ENCODE results near the gene LRRC36.
A peak's percentile ranks its signal among the peaks of the same experiment; 100 is the strongest.
"Not testable (repeated sequence)": the region's sequence is repeated elsewhere in the genome, so short reads cannot be mapped to it uniquely, and the experiment has no call there.

LRRC36 gene

DNA sequence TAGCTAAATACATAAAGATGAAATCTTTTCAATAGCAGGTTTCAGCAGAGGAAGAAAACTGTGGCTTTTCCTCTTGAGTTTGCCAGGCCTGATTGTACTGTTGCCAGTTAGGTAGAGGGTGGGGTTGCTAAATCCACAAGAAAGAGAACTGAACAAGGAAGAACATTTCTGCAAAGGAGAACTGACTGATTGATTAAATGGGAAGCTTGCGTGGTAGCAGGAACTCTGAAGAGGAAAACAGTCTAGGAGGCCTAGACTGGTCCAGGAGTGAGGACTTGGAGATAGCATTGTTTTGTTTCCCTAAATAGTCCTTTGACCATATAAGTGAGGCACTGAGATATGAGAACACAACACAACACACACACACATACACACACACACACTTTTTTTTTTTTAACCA, 18.8 kb downstream of the LRRC36 start:
- Histone ChIP-seq H3K27me3 (ENCODE audit: low read depth) (peaks cover 7% of the 10 kb centered on the region), H3K4me3 (no peak overlapping the region), H3K36me3 (replicated peaks) (no peaks in the 10 kb centered on the region), H3K4me1 (no peaks in the 10 kb centered on the region), H3K9me3 (no peaks in the 10 kb centered on the region)
- no peak for DNase-seq (ENCODE audit: low spot score in 2 of 2)
- in situ Hi-C loops (cut with MboI; ENCODE audit: low sequenced_read_pairs), result no loop called here

DNA sequence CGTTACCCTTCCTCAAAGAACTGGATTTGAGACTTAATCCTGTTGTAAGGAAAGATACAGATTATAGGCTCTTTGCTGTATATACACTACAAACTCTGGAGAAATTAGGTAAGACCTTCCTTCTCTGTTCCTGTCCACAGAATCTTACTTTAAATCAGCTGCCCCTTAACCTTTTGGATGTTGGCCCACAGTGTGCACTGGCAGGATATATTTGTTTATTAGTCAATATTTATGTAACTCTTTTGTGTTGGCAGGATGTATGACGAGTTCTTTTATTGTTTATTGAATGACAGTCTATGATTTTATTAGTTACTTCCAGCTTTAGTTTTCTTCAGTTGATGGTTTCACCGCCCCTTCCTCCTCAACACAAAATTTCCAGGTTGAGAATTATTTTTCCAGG, 19.7 kb downstream of the LRRC36 start:
- peaks cover 7% of the 10 kb centered on the region for H3K27me3 ChIP-seq (ENCODE audit: low read depth)
- no peaks in the 10 kb centered on the region for H3K4me1 ChIP-seq
- DNase-seq (ENCODE audit: low spot score in 2 of 2), result no peak
- H3K36me3 ChIP-seq (replicated peaks), result no peaks in the 10 kb centered on the region
- H3K4me3 ChIP-seq, result no peak overlapping the region
- no peaks in the 10 kb centered on the region for H3K9me3 ChIP-seq
- in situ Hi-C loops (cut with MboI; ENCODE audit: low sequenced_read_pairs), result no loop called here

DNA sequence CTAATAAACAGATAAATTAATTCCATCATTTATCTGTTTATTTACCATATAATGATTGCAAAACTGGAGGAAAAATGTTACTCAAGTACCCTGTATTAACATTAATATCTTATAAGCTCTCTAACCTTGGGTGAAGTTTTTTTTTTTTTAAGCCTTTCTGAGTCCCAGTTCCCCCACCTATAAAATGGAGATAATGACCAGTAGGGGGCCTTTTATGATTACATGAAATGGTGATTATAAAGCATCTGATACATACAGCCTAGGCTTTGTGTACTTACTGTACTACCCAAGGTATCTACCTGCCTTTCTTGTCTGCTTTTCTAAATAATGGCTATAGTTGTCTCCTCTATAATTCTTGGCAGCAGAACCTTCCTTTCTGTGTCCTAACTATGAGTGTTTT, 22.6 kb downstream of the LRRC36 start:
- H3K4me3 ChIP-seq, result no peak overlapping the region
- H3K27me3 ChIP-seq (ENCODE audit: low read depth), result peaks cover 16% of the 10 kb centered on the region; the same call in 1 of the 2 replicates
- no peaks in the 10 kb centered on the region for H3K9me3 ChIP-seq
- in situ Hi-C loops (cut with MboI; ENCODE audit: low sequenced_read_pairs), result no loop called here
- H3K36me3 ChIP-seq (replicated peaks), result no peaks in the 10 kb centered on the region
- H3K4me1 ChIP-seq, result no peaks in the 10 kb centered on the region
- DNase-seq (ENCODE audit: low spot score in 2 of 2), result peak in 1 of 2 experiments; percentile 50

DNA sequence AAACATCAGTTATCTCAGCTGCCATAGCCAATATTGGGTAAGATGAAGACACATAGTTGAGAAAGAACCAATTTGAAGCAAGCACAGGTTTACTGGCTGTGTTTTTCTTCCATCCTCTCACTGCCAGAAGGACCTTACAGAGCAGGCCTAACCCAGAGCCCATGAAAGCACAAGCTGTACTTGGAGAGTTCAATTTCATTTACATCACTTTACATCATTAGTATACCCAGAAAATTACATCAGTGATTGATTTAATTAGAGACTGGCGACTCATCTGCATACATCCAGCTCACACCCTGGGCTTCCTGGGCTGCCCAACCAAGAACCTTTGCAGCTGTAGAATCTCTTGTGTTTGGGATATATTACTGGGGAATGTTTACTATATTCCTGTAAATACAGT, 23.7 kb downstream of the LRRC36 start:
- no peaks in the 10 kb centered on the region for H3K4me1 ChIP-seq
- DNase-seq (ENCODE audit: low spot score in 2 of 2), result no peak
- in situ Hi-C loops (cut with MboI; ENCODE audit: low sequenced_read_pairs), result no loop called here
- H3K36me3 ChIP-seq (replicated peaks), result no peaks in the 10 kb centered on the region
- H3K9me3 ChIP-seq, result no peaks in the 10 kb centered on the region
- no peak overlapping the region for H3K4me3 ChIP-seq
- peaks cover 16% of the 10 kb centered on the region; the same call in 1 of the 2 replicates for H3K27me3 ChIP-seq (ENCODE audit: low read depth)

DNA sequence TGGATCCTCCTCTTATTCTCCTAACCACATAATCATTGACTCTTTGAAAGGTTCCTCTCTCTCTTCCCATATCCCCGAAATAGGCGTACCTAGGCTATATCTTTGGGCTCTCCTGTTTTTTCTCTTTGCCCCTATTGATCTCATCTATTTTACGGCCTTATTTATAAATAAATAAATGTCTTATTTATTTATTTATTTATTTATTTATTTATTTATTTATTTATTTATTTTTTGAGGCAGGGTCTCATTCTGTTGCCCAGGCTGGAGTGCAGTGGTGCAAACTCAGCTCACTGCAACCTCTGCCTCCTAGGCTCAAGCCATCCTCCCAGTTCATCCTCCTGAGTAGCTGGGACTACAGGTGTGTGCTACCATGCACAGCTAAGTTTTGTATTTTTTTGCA, 25.8 kb downstream of the LRRC36 start:
- in situ Hi-C loops (cut with MboI; ENCODE audit: low sequenced_read_pairs); H3K9me3 ChIP-seq; DNase-seq (ENCODE audit: low spot score in 2 of 2); H3K36me3 ChIP-seq (replicated peaks); H3K4me3 ChIP-seq; H3K4me1 ChIP-seq: not testable (repeated sequence)
- H3K27me3 ChIP-seq (ENCODE audit: low read depth), result peaks cover 14% of the 10 kb centered on the region; the same call in 1 of the 2 replicates

DNA sequence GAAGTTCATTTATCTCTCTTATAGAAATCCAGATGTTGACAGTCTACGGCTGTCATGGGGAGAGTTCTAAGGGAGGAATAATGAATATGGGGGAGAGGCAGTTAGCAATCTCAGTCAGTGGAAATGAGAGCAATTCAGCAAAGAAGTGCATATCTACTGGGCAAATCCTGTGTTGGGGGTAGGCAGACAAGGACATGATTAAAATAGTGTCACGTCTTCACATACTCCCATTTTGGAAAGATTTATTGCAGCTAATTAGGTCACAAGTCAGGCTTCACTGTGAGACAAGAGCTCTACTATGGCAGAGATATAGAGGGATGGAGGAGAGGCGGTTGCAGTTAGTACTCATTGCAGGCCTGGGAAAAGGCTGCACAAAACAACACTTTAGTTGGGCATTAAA, 29.8 kb downstream of the LRRC36 start:
- Histone ChIP-seq H3K4me3 (no peak overlapping the region), H3K4me1 (no peaks in the 10 kb centered on the region), H3K9me3 (no peaks in the 10 kb centered on the region), H3K36me3 (replicated peaks) (no peaks in the 10 kb centered on the region), H3K27me3 (ENCODE audit: low read depth) (peaks cover 11% of the 10 kb centered on the region; the same call in 1 of the 2 replicates)
- in situ Hi-C loops (cut with MboI; ENCODE audit: low sequenced_read_pairs), result no loop called here
- DNase-seq (ENCODE audit: low spot score in 2 of 2), result no peak

DNA sequence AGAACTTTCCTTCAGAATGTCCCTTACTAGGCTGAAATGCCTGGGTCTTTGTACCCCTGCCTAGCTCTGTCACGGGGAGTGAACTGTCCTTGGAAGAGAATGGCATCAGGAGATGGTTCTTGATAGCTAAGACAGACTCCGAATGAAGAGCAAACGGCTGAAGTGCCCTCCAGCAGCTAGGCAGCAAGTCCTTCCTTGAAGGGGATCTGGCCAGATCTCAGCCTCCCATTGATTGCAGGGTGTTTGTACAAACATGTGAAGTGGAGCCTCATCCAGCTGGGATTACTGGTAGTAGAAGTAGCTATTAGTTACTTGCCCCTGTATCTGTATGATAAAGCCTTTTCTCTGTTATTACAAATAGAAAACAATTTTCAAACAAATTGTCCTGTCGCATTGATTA, 30.9 kb downstream of the LRRC36 start:
- DNase-seq (ENCODE audit: low spot score in 2 of 2), result no peak

DNA sequence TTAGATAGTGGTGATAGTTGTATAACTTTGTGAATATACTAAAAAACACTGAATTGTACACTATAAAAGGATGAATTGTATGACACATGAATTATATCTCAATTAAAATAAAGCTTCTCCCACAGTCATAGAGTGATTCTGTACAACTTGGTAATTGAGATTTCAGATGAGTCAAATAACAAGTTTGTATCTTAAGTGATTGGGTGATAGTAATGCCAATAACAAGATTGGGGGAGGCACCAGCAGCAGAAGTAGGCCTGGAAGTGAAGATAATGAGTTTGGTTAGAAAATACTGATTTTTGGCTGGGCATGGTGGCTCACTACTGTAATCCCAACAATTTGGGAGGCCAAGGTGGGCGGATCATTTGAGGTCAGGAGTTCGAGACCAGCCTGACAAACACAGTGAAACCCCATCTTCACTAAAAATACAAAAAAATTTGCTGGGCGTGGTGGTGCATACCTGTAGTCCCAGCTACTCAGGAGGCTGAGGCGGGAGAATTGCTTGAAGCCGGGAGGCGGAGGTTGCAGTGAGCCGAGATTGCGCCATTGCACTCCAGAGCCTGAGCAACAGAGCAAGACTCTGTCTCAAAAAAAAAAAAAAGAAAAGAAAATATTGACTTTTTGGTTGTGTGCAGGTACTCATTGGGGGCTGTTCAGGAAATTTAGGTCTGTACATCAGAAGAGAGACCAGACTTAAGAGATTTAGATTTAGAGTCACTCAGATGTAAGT, 33.1 kb downstream of the LRRC36 start:
- H3K4me3 ChIP-seq; H3K36me3 ChIP-seq (replicated peaks); H3K9me3 ChIP-seq; H3K4me1 ChIP-seq; DNase-seq (ENCODE audit: low spot score in 2 of 2); in situ Hi-C loops (cut with MboI; ENCODE audit: low sequenced_read_pairs): not testable (repeated sequence)
- peaks cover 16% of the 10 kb centered on the region for H3K27me3 ChIP-seq (ENCODE audit: low read depth)

More for the DNA sequence above, 30.9 kb downstream of the LRRC36 start:
- Histone ChIP-seq H3K27me3 (ENCODE audit: low read depth) (peaks cover 9% of the 10 kb centered on the region; the same call in 1 of the 2 replicates), H3K9me3 (no peaks in the 10 kb centered on the region), H3K4me3 (no peak overlapping the region), H3K36me3 (replicated peaks) (no peaks in the 10 kb centered on the region), H3K4me1 (no peaks in the 10 kb centered on the region)
- in situ Hi-C loops (cut with MboI; ENCODE audit: low sequenced_read_pairs), result no loop called here

DNA sequence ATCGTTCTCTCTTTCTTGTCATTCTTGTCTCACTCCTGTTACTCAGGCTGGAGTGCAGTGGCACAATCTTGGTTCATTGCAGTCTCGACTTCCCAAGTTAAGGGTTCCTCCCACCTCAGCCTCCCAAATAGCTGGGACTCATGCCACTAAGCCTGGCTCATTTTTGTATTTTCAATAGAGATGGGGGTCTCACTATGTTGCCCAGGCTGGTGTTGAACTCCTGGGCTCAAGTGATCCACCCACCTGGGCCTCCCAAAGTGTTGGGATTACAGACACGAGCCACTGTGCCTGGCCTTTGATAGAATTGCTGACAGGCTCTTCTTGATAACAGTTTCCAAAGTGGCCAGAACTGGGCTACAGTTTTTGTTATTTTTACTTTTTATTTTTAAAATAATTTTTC, 34.4 kb downstream of the LRRC36 start:
- in situ Hi-C loops (cut with MboI; ENCODE audit: low sequenced_read_pairs), result no loop called here
- peaks cover 6% of the 10 kb centered on the region for H3K4me1 ChIP-seq
- DNase-seq (ENCODE audit: low spot score in 2 of 2), result no peak

DNA sequence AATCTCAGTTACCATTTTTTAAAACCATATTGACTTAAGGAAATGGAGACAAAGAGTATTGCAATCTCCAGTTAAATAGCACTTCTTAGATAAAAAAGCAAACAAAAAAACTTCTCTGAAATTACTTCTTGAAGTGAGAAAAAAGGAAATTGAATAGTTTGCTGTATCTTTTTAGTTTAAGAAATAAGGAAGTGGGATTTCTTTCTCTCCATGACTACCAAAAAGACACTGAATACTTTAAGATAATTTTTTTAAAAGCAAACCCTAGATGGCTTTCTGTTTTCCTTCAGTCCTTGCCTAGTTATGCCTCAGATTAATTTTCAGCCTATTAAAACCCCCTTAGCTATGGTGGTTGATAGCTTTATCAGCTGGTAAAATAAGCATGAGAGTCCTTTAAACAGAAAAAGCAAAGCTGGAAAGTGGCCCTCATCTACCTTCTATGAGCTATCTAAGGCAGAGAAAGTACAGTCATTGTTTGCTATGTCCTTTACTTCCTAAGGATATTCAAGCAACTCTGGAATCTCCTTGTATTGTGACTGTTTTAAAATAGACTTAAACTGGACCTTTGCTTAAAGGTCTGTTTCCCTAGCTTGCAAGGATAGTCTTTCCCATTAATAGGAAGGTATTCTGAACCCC, 38.1 kb downstream of the LRRC36 start:
- peaks cover 33% of the 10 kb centered on the region for H3K27me3 ChIP-seq (ENCODE audit: low read depth)
- in situ Hi-C loops (cut with MboI; ENCODE audit: low sequenced_read_pairs), result no loop called here
- H3K9me3 ChIP-seq, result no peaks in the 10 kb centered on the region
- no peak for DNase-seq (ENCODE audit: low spot score in 2 of 2)
- no peaks in the 10 kb centered on the region for H3K36me3 ChIP-seq (replicated peaks)
- H3K4me3 ChIP-seq, result no peak overlapping the region
- H3K4me1 ChIP-seq, result peaks cover 6% of the 10 kb centered on the region

More for the DNA sequence above, 34.4 kb downstream of the LRRC36 start:
- H3K9me3 ChIP-seq, result no peaks in the 10 kb centered on the region
- no peak overlapping the region for H3K4me3 ChIP-seq
- H3K27me3 ChIP-seq (ENCODE audit: low read depth), result peaks cover 25% of the 10 kb centered on the region
- H3K36me3 ChIP-seq (replicated peaks), result no peaks in the 10 kb centered on the region

DNA sequence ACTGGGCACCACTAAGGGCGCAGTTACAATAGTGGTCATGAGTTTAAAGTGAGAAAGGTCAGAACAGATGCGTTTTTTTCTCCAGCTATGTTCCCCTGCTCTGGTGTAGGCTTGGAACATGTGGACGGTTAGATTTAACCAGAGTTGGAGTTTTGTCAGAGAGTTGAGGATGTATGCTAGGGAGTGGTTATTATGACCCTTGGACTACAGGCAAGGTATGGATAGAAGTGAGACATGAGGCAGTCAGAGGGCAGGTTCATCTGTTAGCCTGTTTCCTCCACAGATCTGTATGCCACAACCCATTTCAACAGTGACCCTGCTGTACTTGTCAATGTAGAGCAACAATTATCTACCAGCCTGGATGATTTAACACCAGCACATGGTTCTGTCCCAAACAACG, 44.0 kb downstream of the LRRC36 start:
- peaks cover 16% of the 10 kb centered on the region; the same call in 1 of the 2 replicates for H3K27me3 ChIP-seq (ENCODE audit: low read depth)
- H3K36me3 ChIP-seq (replicated peaks), result no peaks in the 10 kb centered on the region
- H3K4me3 ChIP-seq, result no peak overlapping the region
- no peak for DNase-seq (ENCODE audit: low spot score in 2 of 2)
- no peaks in the 10 kb centered on the region for H3K4me1 ChIP-seq
- no peaks in the 10 kb centered on the region; the same call in 1 of the 2 replicates for H3K9me3 ChIP-seq
- in situ Hi-C loops (cut with MboI; ENCODE audit: low sequenced_read_pairs), result no loop called here

DNA sequence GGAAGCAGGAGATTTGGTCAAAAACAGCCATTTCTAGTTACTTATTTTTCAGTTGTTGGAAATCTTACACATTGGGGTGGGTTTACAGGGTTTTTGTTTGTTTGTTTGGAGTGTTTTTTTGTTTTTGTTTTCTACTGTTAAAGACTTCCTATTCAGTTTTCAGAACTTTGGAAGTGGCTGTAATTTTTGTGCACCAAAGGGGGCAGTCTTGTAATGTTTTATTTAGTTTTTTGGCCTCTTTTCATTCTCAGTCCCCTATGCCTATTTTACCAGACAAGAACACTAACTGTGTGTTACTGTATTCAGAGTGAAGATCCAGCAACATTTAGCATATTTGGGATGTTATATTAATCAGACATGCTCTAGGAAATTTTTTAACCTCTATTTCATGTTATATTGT, 46.0 kb downstream of the LRRC36 start:
- in situ Hi-C loops (cut with MboI; ENCODE audit: low sequenced_read_pairs), result no loop called here

DNA sequence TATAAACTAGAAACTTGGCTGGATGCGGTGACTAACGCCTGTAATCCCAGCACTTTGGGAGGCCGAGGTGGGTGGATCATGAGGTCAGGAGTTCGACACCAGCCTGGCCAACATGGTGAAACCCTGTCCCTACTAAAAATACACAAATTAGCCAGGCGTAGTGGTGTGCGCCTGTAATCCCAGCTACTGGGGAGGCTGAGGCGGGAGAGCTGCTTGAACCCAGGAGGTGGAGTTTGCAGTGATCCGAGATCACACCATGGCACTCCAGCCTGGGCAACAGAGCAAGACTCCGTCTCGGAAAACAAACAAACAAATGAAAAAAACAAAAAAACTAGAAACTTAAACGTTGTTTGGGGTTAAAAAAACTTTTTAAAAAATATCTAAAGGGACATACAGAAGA, 49.4 kb downstream of the LRRC36 start:
- DNase-seq (ENCODE audit: low spot score in 2 of 2); H3K4me3 ChIP-seq; in situ Hi-C loops (cut with MboI; ENCODE audit: low sequenced_read_pairs): not testable (repeated sequence)

More for the DNA sequence above, 46.0 kb downstream of the LRRC36 start:
- DNase-seq (ENCODE audit: low spot score in 2 of 2), result no peak
- H3K27me3 ChIP-seq (ENCODE audit: low read depth), result peaks cover 10% of the 10 kb centered on the region; the same call in 1 of the 2 replicates
- H3K9me3 ChIP-seq, result no peaks in the 10 kb centered on the region; the same call in 1 of the 2 replicates
- H3K4me3 ChIP-seq, result no peak overlapping the region
- no peaks in the 10 kb centered on the region for H3K36me3 ChIP-seq (replicated peaks)
- no peaks in the 10 kb centered on the region for H3K4me1 ChIP-seq

DNA sequence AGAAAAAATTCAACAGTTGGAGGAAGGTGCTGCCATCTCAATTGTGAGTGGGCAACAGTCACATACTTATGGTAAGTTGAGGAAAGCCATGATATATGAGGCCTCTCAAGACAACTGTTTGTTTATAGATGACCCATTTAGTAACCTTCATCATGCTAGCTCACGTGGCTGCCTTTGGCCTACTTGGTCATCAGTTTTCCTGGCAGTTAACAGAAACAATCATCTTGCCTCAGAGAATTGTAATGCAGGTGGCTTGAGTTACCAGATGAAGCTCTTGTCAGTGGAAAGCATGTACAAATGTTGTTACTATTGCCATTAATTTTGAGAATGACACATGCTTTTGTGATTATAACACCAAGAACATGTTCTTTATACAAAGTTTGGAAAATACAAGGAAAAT, 52.0 kb downstream of the LRRC36 start:
- Histone ChIP-seq H3K36me3 (replicated peaks) (no peaks in the 10 kb centered on the region), H3K27me3 (ENCODE audit: low read depth) (0 out of 2 replicates have a peak, but pooled peaks cover 5% of the 10 kb centered on the region), H3K9me3 (no peaks in the 10 kb centered on the region), H3K4me1 (no peaks in the 10 kb centered on the region), H3K4me3 (no peak overlapping the region)
- no peak for DNase-seq (ENCODE audit: low spot score in 2 of 2)
- in situ Hi-C loops (cut with MboI; ENCODE audit: low sequenced_read_pairs), result no loop called here

More for the DNA sequence above, 49.4 kb downstream of the LRRC36 start:
- H3K4me1 ChIP-seq; H3K27me3 ChIP-seq (ENCODE audit: low read depth); H3K36me3 ChIP-seq (replicated peaks); H3K9me3 ChIP-seq: not testable (repeated sequence)
